ENCODE results near the gene TRPC6.

DNA sequence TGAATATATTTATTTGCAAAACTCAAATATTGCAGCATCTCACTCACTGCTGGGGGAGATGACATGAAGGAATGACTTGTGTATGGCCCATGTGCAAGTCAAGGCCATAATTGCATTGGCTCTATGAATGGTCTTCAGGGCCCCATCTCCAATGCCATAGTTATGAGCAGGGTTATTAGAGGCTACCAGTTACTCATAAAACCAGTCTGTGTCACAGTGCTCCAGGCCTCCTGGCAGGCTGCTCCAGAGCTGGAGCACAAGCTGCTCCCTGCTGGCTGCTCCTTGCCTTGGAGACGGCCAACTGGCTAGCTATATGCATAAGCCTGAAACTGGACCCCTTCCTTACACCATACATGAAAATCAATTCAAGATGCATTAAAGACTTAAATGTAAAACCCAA, 145.7 kb downstream of the TRPC6 start:
- TF ChIP-seq, protein P1, sequence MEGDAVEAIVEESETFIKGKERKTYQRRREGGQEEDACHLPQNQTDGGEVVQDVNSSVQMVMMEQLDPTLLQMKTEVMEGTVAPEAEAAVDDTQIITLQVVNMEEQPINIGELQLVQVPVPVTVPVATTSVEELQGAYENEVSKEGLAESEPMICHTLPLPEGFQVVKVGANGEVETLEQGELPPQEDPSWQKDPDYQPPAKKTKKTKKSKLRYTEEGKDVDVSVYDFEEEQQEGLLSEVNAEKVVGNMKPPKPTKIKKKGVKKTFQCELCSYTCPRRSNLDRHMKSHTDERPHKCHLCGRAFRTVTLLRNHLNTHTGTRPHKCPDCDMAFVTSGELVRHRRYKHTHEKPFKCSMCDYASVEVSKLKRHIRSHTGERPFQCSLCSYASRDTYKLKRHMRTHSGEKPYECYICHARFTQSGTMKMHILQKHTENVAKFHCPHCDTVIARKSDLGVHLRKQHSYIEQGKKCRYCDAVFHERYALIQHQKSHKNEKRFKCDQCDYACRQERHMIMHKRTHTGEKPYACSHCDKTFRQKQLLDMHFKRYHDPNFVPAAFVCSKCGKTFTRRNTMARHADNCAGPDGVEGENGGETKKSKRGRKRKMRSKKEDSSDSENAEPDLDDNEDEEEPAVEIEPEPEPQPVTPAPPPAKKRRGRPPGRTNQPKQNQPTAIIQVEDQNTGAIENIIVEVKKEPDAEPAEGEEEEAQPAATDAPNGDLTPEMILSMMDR (conservative IDR thresholded peaks at IDR 0.05 in 1 of 2, IDR thresholded peaks at IDR 0.05 in 1 of 2; ENCODE audit: low read depth in 1 of 2, low read length in 2 of 2): no peak
- TF ChIP-seq EZH2 (IDR thresholded peaks at IDR 0.05; ENCODE audit: low read length, missing control alignments): no peak
